Mononuclear cell (primary cell): ENCODE measurements around the gene GAS2. TPM values are rescaled to one million over a fixed set of nuclear protein-coding genes. Genes with fewer than 3 reads are reported as not detected.
A peak's percentile ranks its signal among the peaks of the same experiment; 100 is the strongest.
"Not testable (repeated sequence)": the region's sequence is repeated elsewhere in the genome, so short reads cannot be mapped to it uniquely, and the experiment has no call there.

ENCODE experiments used
- H3K27me3 ChIP-seq: 2 replicates; pipeline ENCODE4 v1.6.0; 2011; ENCODE audit warnings: low read length, control low read depth; ENCODE audit not compliant: insufficient read depth
- H3K4me1 ChIP-seq: 2 replicates; pipeline ENCODE4 v1.5.1; 2011; ENCODE audit warnings: mild to moderate bottlenecking, low read length, control low read depth; ENCODE audit not compliant: insufficient read depth
- H3K4me3 ChIP-seq: 2 replicates; pipeline ENCODE4 v1.5.1; 2011; ENCODE audit warnings: mild to moderate bottlenecking, low read length, moderate library complexity
- H3K9me3 ChIP-seq: 2 replicates; pipeline ENCODE4 v1.5.1; 2011; ENCODE audit warnings: low read depth, mild to moderate bottlenecking, control low read depth, low read length
- total RNA-seq: library from RNA; depleted of rRNA; stranded (reverse); fragments of >200 nt; gene quantifications from one replicate; pipeline ENCODE4 v1.2.3, GENCODE V29; 2012

Gene GAS2
- total RNA-seq: 1.2 TPM

- no peaks in the 10 kb centered on the region for H3K9me3 ChIP-seq
- peaks cover 52% of the 10 kb centered on the region for H3K27me3 ChIP-seq
- no peaks in the 10 kb centered on the region for H3K4me1 ChIP-seq
- H3K4me3 ChIP-seq: no peak within 1 kb of the TSS
These were observed at the start of gene GAS2 for GRCh38 chr11:22666325-22666687. GAS2 (plus strand) TSS chr11:22666611; CDS start chr11:22674870, 8,259 bp downstream.

- peaks cover 5% of the 10 kb centered on the region for H3K27me3 ChIP-seq
- no peak overlapping the region for H3K4me3 ChIP-seq
- H3K4me1 ChIP-seq: no peaks in the 10 kb centered on the region
- H3K9me3 ChIP-seq: no peaks in the 10 kb centered on the region
These were observed 48.5 kb upstream of the GAS2 start for GRCh38 chr11:22617868-22618267.

GRCh38 chr11:22624742-22625447 is 41.5 kb upstream of the GAS2 start:
- no peaks in the 10 kb centered on the region for H3K27me3 ChIP-seq
- H3K4me3 ChIP-seq: peak overlapping the region; percentile 85
- H3K4me1 ChIP-seq: peaks cover 15% of the 10 kb centered on the region
- H3K9me3 ChIP-seq: no peaks in the 10 kb centered on the region

- no peaks in the 10 kb centered on the region for H3K27me3 ChIP-seq
- peaks cover 15% of the 10 kb centered on the region for H3K4me1 ChIP-seq
- H3K9me3 ChIP-seq: no peaks in the 10 kb centered on the region
- peak within 1 kb of the TSS; percentile 85 for H3K4me3 ChIP-seq
These were observed 40.7 kb upstream of the GAS2 start, which contains the start of gene FANCF for GRCh38 chr11:22625448-22626287. FANCF (minus strand) TSS chr11:22625823; CDS start chr11:22625810, 13 bp downstream.

DNA sequence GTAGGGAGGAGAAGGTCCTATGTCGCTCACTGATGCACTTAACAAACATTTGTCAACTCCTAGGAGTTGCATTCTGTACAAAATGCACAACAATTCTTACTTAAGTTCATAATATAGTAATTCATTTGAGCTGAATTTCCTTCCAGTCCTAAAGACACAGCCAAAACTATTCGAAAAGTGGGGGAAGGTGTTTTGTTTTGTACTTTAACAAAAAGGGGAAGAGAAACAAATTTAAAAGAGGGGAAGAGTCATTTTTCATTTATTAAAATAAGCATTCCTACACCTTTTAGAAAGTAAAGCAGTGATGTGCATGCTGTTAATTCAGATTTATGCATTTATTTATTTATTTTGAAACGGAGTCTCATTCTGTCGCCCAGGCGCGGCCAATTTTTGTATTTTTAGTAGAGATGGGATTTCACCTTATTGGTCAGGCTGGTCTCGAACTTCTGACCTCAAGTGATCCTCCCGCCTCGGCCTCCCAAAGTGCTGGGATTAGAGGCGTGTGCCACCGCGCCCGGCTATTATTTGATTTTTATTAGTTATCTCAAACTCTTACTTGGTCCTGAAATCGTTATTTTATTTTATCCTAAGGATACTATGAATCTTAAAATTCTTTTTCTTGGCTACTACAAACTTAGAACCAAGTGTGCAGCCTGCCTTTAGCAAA is 39.7 kb upstream of the GAS2 start:
- H3K4me1 ChIP-seq: peaks cover 15% of the 10 kb centered on the region
- H3K9me3 ChIP-seq: no peaks in the 10 kb centered on the region
- H3K4me3 ChIP-seq: no peak overlapping the region
- H3K27me3 ChIP-seq: no peaks in the 10 kb centered on the region

GRCh38 chr11:22627421-22627820 is 39.0 kb upstream of the GAS2 start:
- H3K4me3 ChIP-seq: no peak overlapping the region
- H3K27me3 ChIP-seq: no peaks in the 10 kb centered on the region
- H3K9me3 ChIP-seq: no peaks in the 10 kb centered on the region
- peaks cover 15% of the 10 kb centered on the region for H3K4me1 ChIP-seq

DNA sequence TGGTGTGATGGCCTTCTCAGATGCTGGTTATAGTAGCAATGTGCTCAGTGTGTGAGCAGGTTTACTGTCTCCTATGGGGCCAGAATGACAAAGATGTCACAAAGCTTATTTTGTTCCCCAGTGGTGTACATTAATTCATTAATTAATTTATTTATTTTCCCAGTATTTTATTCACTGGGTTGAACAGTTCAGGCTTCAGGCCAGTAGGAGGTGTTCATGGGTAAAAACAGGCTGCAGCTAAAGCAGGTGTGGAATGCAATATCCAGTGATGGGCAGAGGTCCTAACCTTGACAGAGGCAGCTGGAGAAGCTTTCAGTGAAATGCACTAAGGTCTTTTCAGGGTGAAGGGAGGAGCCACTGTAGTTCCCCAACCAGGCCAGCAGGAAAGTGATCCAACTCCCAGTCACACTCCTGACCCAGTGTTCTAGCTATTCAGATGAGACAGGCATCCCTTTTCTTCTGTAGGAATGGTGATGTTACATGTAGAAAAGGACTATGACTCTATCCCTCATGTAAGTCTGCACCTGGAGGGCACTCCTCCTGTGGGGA is 33.0 kb upstream of the GAS2 start:
- no peak overlapping the region for H3K4me3 ChIP-seq
- H3K9me3 ChIP-seq: no peaks in the 10 kb centered on the region
- H3K4me1 ChIP-seq: no peaks in the 10 kb centered on the region

DNA sequence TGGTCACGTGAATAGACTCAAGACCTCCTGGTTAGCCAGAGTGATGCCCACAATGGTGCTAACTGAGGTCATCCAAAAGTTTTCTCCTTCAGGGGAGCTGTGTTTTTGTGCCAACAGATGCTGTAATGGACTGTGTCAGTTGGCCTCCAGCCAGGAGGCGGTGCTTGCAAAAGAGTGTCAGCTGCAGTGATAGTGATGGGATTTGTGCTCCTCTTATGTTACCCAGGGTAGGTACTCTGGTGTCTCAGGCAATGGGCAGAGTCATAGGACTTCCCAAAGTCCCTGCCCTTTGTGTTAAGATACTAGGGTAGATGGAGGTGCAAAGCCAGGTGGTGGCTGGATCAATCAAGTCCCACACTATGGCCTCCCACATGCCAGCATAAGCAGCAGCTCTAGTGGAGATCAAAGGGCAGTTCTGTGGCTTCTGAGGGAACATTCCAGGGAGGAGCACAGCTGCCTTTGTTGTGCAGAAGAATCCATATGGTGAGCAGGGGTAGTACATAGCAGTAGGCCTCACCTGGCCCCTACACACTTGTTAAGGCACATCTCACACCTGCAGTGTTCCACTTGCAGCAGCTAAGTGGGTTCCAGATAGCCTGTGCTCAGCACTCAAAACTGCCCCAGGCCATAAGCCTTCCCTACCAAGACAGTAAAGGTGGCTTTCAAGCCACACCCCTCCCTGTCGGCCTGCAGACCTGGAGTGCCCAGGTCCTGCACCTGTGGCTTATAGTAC is 31.3 kb upstream of the GAS2 start:
- Histone ChIP-seq H3K4me1 (no peaks in the 10 kb centered on the region), H3K9me3 (no peaks in the 10 kb centered on the region), H3K27me3 (no peaks in the 10 kb centered on the region), H3K4me3 (no peak overlapping the region)

More for the DNA sequence above, 33.0 kb upstream of the GAS2 start:
- no peaks in the 10 kb centered on the region for H3K27me3 ChIP-seq

DNA sequence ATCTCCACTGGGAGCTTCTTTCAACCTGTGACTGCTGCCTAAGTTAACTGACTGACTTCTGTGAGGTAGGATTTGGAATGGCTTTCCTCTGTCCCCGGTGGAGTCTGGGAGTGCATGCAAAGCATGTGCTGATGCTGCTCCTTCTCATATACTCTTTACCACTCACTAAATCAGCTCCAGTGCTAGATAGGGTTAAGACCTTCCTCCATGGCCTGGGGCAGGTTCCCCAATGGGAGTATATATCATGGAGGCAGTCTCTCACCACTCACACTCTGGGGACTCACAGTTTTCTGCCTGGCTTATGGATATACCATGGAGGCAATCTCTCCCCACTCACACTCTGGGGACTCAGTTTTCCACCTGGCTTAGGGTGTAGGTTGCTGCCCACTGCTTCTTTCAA is 30.7 kb upstream of the GAS2 start:
- Histone ChIP-seq H3K4me3 (no peak overlapping the region), H3K27me3 (no peaks in the 10 kb centered on the region), H3K4me1 (no peaks in the 10 kb centered on the region), H3K9me3 (no peaks in the 10 kb centered on the region)

- Histone ChIP-seq H3K4me3 (no peak overlapping the region), H3K9me3 (no peaks in the 10 kb centered on the region), H3K27me3 (no peaks in the 10 kb centered on the region), H3K4me1 (no peaks in the 10 kb centered on the region)
These were observed 25.5 kb upstream of the GAS2 start for GRCh38 chr11:22640862-22641261.

DNA sequence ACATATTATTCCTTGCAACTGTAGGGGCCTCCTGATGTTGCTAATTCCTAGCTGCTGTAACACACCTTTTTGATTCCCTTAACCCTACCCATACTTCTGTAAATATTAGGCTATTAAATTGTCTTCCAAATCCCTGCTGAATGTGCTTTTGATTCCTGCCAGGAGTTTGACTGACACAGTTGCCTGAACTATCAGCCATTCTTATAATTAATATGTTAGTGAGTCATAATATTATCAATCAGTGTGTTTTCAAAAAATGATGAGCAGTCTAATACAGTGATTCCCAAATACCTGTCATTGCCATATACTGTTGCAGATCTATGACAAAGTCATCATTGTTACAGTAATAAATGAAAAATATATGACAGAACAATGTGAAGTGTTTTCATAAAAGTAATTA is 24.9 kb upstream of the GAS2 start:
- Histone ChIP-seq H3K9me3 (no peaks in the 10 kb centered on the region), H3K4me3 (no peak overlapping the region), H3K4me1 (no peaks in the 10 kb centered on the region), H3K27me3 (no peaks in the 10 kb centered on the region)

GRCh38 chr11:22652346-22652745 is 14.1 kb upstream of the GAS2 start:
- H3K9me3 ChIP-seq, H3K27me3 ChIP-seq, H3K4me3 ChIP-seq, H3K4me1 ChIP-seq: not testable (repeated sequence)

- Histone ChIP-seq H3K27me3 (no peaks in the 10 kb centered on the region), H3K4me1 (peaks cover 5% of the 10 kb centered on the region), H3K9me3 (no peaks in the 10 kb centered on the region), H3K4me3 (no peak overlapping the region)
These were observed 10.3 kb upstream of the GAS2 start for GRCh38 chr11:22656130-22656529.

DNA sequence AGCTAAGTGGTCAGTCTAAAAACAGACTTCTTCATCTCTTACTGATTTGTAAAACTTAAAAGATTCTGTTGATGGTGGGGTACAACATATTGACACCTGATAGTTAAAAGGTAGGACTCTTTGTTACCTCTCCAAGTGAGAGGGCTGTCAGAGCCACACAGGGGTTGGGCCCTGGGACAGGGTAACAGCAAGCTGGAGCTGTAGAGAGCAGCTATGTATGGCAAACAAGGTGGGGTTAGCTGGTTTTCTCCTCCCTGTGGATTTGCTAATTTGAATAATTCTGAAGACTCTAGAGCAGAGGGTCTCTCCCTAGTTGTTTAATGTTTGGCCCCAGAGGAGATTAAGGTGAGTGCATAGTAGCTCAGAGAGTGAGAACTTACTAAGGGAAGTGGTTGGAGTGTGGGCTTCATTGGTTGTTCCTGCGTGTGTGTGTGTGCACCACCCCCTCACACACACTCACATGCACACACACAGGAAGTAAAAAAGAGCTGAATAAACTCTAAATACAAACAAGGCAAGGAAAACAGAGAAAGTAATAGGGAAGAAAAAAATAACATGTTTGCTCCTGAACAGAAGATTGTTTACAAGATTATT is 9.2 kb upstream of the GAS2 start:
- H3K9me3 ChIP-seq: no peaks in the 10 kb centered on the region
- no peaks in the 10 kb centered on the region for H3K27me3 ChIP-seq
- no peak overlapping the region for H3K4me3 ChIP-seq
- peaks cover 5% of the 10 kb centered on the region for H3K4me1 ChIP-seq
